BLaER1 (cell line): Measurements from ENCODE around the gene GMPPA.

Source experiments
- H3K27ac ChIP-seq: shearing (Covaris generic); formaldehyde crosslinking; 2 replicates; pipeline ENCODE4 v1.8.1; 2022
- H3K27me3 ChIP-seq: shearing (Covaris generic); formaldehyde crosslinking; 2 replicates; pipeline ENCODE4 v1.8.1; 2022
- H3K36me3 ChIP-seq: shearing (Covaris generic); formaldehyde crosslinking; 2 replicates; pipeline ENCODE4 v1.8.1; 2022
- H3K4me1 ChIP-seq: shearing (Covaris generic); formaldehyde crosslinking; 2 replicates; pipeline ENCODE4 v1.8.1; 2022
- H3K4me2 ChIP-seq: shearing (Covaris generic); formaldehyde crosslinking; 2 replicates; pipeline ENCODE4 v1.8.1; 2022
- H3K4me3 ChIP-seq: shearing (Covaris generic); formaldehyde crosslinking; 2 replicates; pipeline ENCODE4 v1.8.1; 2022
- H3K9ac ChIP-seq: shearing (Covaris generic); formaldehyde crosslinking; 2 replicates; pipeline ENCODE4 v1.8.1; 2022
- H3K9me3 ChIP-seq: shearing (Covaris generic); formaldehyde crosslinking; 2 replicates; pipeline ENCODE4 v1.8.1; 2022
- H4K20me1 ChIP-seq: shearing (Covaris generic); formaldehyde crosslinking; 2 replicates; pipeline ENCODE4 v1.8.1; 2022
- Cebpa-rat ChIP-seq: shearing (Covaris generic); IDR thresholded peaks from 2 replicates; pipeline ENCODE4 v1.8.1; 2022

The GMPPA gene

DNA sequence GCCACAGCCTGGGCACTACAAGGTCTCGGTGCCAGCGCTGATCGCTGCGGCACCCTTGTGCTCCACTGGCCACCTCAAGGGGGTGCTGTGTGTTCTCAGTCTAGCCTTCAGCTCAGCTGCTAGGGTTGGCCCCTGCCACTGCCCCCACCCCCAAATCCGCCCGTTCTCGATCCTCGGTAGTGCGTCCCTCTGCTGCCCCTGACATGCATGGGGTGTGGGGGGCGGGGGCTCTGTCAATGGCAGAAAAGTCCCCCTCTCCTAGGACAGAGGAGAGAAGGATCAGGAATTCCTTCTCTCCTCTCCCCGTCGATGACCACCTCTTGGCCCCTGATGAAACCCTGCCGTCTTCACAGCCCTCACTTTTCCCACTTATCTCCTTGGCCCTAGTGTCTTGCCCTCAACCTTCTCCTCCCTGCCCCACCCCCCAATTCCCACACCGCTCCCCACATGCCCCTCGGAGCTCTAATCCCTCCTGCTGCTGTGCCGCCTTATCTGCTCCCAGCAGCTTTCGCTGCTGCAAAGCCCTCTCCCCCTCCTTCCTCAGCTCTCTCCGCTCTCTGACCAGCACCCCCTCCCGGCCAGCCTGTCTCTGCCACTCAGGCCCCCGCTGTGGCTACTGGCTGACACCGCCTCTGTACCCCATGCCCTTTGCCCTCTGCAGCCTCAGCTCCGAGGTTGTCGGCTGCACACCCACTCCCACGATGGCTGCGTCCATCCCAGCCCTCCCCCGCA, 11.3 kb downstream of the GMPPA start:
- no peaks in the 10 kb centered on the region for H4K20me1 ChIP-seq
- H3K4me2 ChIP-seq, result peak overlapping the region; percentile 98
- TF ChIP-seq Cebpa-rat, result no peak
- H3K4me3 ChIP-seq, result peak overlapping the region; percentile 41; the same call in 1 of the 2 replicates
- peak overlapping the region; percentile 38 for H3K9ac ChIP-seq
- peaks cover 70% of the 10 kb centered on the region for H3K4me1 ChIP-seq
- H3K9me3 ChIP-seq, result no peaks in the 10 kb centered on the region
- peak overlapping the region; percentile 49; the same call in 1 of the 2 replicates for H3K27ac ChIP-seq
- peaks cover 22% of the 10 kb centered on the region; the same call in 1 of the 2 replicates for H3K36me3 ChIP-seq
- no peaks in the 10 kb centered on the region for H3K27me3 ChIP-seq

DNA sequence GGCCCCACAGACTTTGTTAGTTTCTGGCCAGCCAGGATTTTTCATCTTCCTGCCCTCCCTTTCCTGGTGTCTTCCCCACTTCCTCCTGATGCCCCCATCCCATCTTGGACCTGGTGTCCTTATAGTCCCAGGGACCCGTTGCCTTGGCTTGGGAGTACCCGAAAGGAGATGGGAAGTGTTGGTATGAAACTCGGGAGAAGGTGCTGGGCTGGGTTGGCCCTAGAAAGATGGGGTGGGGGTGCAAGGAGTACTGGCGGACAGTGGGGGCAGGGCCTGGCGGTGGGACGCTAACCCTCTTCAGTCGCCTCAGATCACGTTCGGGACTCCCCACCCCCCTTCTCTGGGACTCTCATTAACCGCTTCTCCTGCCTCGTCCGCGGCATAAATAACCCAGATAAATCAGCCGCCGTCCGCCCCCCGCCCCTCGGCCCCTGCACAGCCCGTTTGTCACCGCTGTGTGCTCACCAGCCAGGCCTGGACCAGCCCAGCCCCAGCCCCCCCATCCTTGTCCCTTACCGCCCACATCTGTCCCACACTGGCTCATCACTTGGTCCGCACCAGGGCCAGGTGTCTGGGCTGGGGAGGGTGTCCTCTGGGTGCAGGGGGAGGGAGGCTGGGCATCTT, 11.9 kb downstream of the GMPPA start:
- H3K4me3 ChIP-seq, result peak overlapping the region; percentile 41
- H3K9ac ChIP-seq, result peak overlapping the region; percentile 38
- peak overlapping the region; percentile 49; the same call in 1 of the 2 replicates for H3K27ac ChIP-seq
- no peaks in the 10 kb centered on the region for H4K20me1 ChIP-seq
- TF ChIP-seq Cebpa-rat, result no peak
- peaks cover 15% of the 10 kb centered on the region; the same call in 1 of the 2 replicates for H3K36me3 ChIP-seq
- no peaks in the 10 kb centered on the region for H3K9me3 ChIP-seq
- peak overlapping the region; percentile 98 for H3K4me2 ChIP-seq
- H3K4me1 ChIP-seq, result peaks cover 76% of the 10 kb centered on the region
- no peaks in the 10 kb centered on the region for H3K27me3 ChIP-seq

DNA sequence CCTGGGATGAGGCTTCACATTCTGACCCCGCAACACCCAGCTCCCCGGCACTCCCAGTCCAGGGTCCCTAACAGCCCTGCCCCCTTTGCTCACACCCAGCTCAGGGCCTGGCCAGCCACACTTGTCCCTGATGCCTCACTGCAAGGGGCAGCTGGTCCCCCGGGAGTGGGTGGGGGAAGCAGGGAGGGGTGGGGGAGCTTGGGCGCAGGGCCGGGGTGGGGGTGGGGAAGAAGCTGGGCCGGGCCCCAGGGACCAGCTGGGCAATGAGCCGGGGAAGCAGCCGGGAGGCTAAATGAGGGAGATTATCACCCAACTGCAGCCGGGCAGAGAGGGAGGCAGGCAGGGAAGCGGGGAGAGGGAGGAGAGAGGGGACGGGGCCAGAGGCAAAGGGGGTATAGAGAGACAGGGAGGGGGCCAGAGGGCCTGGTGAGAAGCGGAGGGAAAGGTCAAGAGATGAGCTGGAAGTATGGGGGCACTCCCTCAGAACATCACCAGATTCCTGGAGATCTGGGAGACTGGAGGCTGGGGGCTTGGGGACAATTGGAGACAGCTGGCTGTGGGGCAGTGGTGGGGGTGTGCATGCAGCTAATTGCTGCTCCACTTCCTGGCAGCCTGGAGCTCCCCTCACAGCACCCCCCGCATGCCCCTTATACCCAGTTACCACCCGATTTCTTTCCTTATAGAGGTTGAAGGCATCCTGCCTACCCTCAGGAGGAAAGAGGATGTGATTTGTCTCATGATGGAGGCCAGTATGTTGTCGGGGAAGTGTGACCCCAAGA, 13.0 kb downstream of the GMPPA start:
- no peak for TF ChIP-seq Cebpa-rat
- Histone ChIP-seq H3K9ac (no peak overlapping the region; the same call in 1 of the 2 replicates), H3K27me3 (no peaks in the 10 kb centered on the region), H4K20me1 (no peaks in the 10 kb centered on the region), H3K9me3 (no peaks in the 10 kb centered on the region), H3K4me2 (peak overlapping the region; percentile 98), H3K4me1 (peaks cover 88% of the 10 kb centered on the region), H3K36me3 (peaks cover 4% of the 10 kb centered on the region; the same call in 1 of the 2 replicates), H3K27ac (peak overlapping the region; percentile 75), H3K4me3 (peak overlapping the region; percentile 51)

DNA sequence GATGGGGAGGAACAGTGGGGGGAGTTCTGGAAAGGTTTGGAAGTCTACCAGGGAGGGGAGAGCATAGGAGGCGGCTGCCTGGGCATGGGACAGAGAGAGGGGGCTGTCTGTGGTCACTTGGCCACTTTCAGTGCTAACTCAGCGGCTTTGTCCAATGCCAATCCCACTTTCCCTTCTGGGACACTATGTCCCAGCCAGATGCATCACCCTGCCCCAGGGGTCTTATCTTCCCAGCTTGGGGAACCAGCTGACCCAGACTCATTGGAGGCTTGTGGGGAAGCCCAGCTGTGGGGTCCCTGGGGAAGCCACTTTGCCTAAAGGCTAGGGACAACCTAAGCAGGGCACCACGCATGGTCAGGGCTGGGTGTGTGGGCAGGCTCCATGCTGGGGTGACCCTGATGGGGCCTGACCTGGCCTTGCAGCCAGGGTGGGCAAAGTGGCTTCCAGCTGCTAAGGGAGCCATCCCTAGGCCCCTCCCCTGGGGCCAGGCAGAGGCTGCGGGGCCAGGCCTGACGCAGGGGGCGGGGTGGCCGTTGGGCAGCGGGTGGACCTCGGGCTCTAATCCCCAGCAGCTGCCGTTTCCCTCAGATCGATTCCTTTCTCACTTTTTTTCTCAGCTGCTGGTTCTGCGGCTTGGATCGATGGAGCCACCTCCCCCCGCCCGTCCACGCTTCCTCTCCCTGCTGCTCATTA, 14.0 kb downstream of the GMPPA start:
- Histone ChIP-seq H3K27ac (peak overlapping the region; percentile 75; the same call in 1 of the 2 replicates), H3K4me1 (peaks cover 97% of the 10 kb centered on the region), H3K36me3 (no peaks in the 10 kb centered on the region), H3K27me3 (no peaks in the 10 kb centered on the region), H3K9me3 (no peaks in the 10 kb centered on the region), H3K4me2 (peak overlapping the region; percentile 98), H3K4me3 (peak overlapping the region; percentile 51), H4K20me1 (no peaks in the 10 kb centered on the region), H3K9ac (no peak overlapping the region; the same call in 1 of the 2 replicates)
- no peak for TF ChIP-seq Cebpa-rat

DNA sequence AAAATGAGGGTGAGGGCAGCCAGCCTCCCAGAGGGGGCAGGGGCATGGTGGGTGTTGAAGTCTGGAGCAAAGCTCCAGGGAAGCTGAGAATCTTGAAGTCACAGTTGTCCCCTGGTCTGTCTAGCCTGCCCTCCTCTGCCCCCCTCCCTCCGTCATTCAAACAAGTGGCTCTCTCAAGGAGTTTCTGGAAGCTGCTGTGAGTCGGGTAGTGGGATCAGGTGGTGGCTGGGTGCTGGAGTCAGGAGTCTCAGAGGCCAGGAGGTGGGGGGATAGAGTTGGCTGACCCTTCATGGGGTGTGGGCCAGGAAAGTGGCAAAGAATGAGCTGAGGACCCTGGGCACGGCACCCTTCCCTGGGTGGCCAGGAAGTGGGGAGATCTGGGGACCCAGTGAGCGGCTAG, 15.1 kb downstream of the GMPPA start:
- Histone ChIP-seq H3K27ac (peak overlapping the region; percentile 53; the same call in 1 of the 2 replicates), H3K4me2 (peak overlapping the region; percentile 98)

DNA sequence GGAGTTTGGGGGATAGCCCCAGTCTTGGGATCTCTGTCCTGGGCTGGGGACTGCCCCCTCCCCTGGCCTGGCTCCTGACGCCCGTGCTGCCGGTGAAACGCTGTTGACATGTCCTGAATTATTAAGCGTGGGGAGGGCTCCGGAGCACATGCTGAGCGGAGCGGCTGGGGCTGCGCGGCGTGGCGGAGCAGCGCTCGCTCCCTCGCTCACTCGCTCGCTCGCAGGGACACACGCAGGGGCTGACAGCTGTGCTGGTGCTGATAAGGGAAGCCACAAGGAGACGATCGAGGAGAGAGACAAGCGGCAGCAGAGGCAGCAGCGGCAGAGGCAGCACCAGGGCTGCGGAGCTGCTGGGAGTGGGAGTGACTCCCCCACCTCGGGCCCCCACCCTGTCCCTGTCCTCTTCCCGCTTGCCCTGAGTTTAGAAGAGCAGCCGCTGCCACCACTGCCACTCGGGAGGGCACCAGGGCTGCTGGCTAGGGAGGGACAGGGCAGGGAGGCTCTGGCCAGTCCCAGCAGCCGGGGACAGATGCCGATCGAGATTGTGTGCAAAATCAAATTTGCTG, 15.6 kb downstream of the GMPPA start, which contains the start of gene ASIC4:
Gene ASIC4 (plus strand): TSS at position 287 of the 566 bp plus-strand sequence. CDS start 243 bp downstream, at position 530.
- H3K4me3 ChIP-seq, result peak within 1 kb of the TSS; percentile 48
- peak within 1 kb of the TSS; percentile 38; the same call in 1 of the 2 replicates for H3K9ac ChIP-seq

More for the DNA sequence above, 15.1 kb downstream of the GMPPA start:
- Histone ChIP-seq H3K9ac (peak overlapping the region; percentile 38; the same call in 1 of the 2 replicates), H3K4me1 (peaks cover 99% of the 10 kb centered on the region), H4K20me1 (no peaks in the 10 kb centered on the region), H3K4me3 (peak overlapping the region; percentile 48), H3K27me3 (no peaks in the 10 kb centered on the region), H3K9me3 (no peaks in the 10 kb centered on the region), H3K36me3 (no peaks in the 10 kb centered on the region)
- no peak for TF ChIP-seq Cebpa-rat

DNA sequence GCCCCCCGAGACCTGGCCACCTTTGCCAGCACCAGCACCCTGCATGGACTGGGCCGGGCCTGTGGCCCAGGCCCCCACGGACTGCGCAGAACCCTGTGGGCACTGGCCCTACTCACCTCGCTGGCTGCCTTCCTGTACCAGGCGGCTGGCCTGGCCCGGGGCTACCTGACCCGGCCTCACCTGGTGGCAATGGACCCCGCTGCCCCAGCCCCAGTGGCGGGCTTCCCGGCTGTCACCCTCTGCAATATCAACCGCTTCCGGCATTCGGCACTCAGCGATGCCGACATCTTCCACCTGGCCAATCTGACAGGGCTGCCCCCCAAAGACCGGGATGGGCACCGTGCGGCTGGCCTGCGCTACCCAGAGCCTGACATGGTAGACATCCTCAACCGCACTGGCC, 16.1 kb downstream of the GMPPA start:
- no peak for TF ChIP-seq Cebpa-rat
- peak overlapping the region; percentile 98 for H3K4me2 ChIP-seq
- H3K27ac ChIP-seq, result no peak overlapping the region
- no peaks in the 10 kb centered on the region for H3K36me3 ChIP-seq
- H3K4me3 ChIP-seq, result no peak overlapping the region
- no peak overlapping the region; the same call in 1 of the 2 replicates for H3K9ac ChIP-seq
- H3K4me1 ChIP-seq, result peaks cover 88% of the 10 kb centered on the region
- no peaks in the 10 kb centered on the region for H3K27me3 ChIP-seq
- H3K9me3 ChIP-seq, result no peaks in the 10 kb centered on the region
- no peaks in the 10 kb centered on the region for H4K20me1 ChIP-seq

More for the DNA sequence above, 15.6 kb downstream of the GMPPA start, which contains the start of gene ASIC4:
- H3K27ac ChIP-seq, result peak within 1 kb of the TSS; percentile 53; the same call in 1 of the 2 replicates
- H3K27me3 ChIP-seq, result no peaks in the 10 kb centered on the region
- H3K4me2 ChIP-seq, result peak within 1 kb of the TSS; percentile 98
- H3K9me3 ChIP-seq, result no peaks in the 10 kb centered on the region
- no peak for TF ChIP-seq Cebpa-rat
- H3K4me1 ChIP-seq, result peaks cover 94% of the 10 kb centered on the region
- H4K20me1 ChIP-seq, result no peaks in the 10 kb centered on the region
- H3K36me3 ChIP-seq, result no peaks in the 10 kb centered on the region

DNA sequence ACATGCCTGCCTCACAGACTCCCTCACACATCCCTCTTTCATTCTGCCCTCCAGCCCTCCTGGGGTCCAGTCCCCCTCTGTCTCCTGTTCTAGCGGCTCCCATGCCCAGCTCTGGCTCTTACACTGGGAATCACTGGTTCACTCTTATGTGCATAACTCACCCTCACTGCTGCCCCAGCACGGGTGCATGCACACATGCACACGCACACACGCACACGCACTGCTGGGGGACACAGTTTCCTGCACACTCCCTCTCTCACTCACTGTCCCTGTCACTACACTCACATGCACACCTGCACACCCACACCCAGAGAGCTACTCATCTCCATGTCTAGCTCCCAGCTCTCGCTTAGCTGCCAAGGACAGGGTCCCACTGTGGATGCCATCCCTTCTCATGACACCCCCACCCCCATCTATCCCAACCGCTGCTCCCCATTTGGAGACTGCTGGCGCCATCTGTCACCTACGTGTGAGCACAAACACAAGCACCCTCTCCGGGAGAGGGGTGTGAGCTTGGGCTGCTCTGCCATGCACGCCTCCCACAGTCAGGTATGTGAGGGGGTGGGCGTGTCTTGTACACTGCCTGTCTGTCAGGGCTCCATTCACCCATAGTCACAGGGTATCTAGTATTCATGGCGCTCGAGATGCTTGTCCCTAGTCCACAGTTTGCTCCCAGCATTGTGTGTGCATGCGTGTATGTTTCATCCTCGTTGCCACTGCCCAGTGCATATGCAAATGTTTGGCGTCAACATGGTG, 17.4 kb downstream of the GMPPA start:
- peaks cover 2% of the 10 kb centered on the region; the same call in 1 of the 2 replicates for H3K27me3 ChIP-seq
- peaks cover 85% of the 10 kb centered on the region for H3K4me1 ChIP-seq
- H4K20me1 ChIP-seq, result no peaks in the 10 kb centered on the region
- no peaks in the 10 kb centered on the region for H3K9me3 ChIP-seq
- no peaks in the 10 kb centered on the region for H3K36me3 ChIP-seq
- no peak overlapping the region for H3K4me3 ChIP-seq
- peak overlapping the region; percentile 98 for H3K4me2 ChIP-seq
- no peak overlapping the region for H3K9ac ChIP-seq
- no peak overlapping the region for H3K27ac ChIP-seq
- TF ChIP-seq Cebpa-rat, result no peak
